H54 (cell line): ENCODE data around the gene NCKAP5.

Source experiments
- DNase-seq: peaks from one replicate; pipeline ENCODE4 v3.0.0; 2011; ENCODE audit warnings: low spot score, mixed read lengths; ENCODE audit not compliant: insufficient read length
- FAIRE-seq: peaks from 3 replicates; lab custom pipeline; 2011; peaks lifted over from hg19 to GRCh38; lab: Jason Lieb, UNC
- POLR2A ChIP-seq: IDR thresholded peaks from 2 replicates; pipeline ENCODE4 v1.6.1; 2011; ENCODE audit warnings: low read depth, mild to moderate bottlenecking, low read length

The NCKAP5 gene

GRCh38 chr2:133504566-133505505, 63.4 kb downstream of the NCKAP5 start:
- DNase-seq (no peak), FAIRE-seq (no peak)
- TF ChIP-seq POLR2A, result no peak

- TF ChIP-seq POLR2A, result no peak
- FAIRE-seq, result no peak
- DNase-seq, result no peak
Observed at GRCh38 chr2:133503927-133504326, 64.3 kb downstream of the NCKAP5 start.

- TF ChIP-seq POLR2A, result no peak
- FAIRE-seq (no peak), DNase-seq (no peak)
Observed at GRCh38 chr2:133503323-133503722, 64.9 kb downstream of the NCKAP5 start.

GRCh38 chr2:133502678-133503077, 65.6 kb downstream of the NCKAP5 start:
- DNase-seq, result no peak
- no peak for FAIRE-seq
- TF ChIP-seq POLR2A, result no peak

- no peak for TF ChIP-seq POLR2A
- DNase-seq, result no peak
- no peak for FAIRE-seq
Observed at GRCh38 chr2:133500917-133501316, 67.3 kb downstream of the NCKAP5 start.

GRCh38 chr2:133498662-133499585, 69.3 kb downstream of the NCKAP5 start:
- DNase-seq (no peak), FAIRE-seq (no peak)
- no peak for TF ChIP-seq POLR2A

GRCh38 chr2:133497951-133498565, 70.2 kb downstream of the NCKAP5 start:
- no peak for TF ChIP-seq POLR2A
- no peak for FAIRE-seq

GRCh38 chr2:133497270-133497893, 70.9 kb downstream of the NCKAP5 start:
- no peak for DNase-seq
- no peak for FAIRE-seq
- no peak for TF ChIP-seq POLR2A

More at GRCh38 chr2:133497951-133498565, 70.2 kb downstream of the NCKAP5 start:
- no peak for DNase-seq

- no peak for FAIRE-seq
Observed at GRCh38 chr2:133496501-133497269, 71.6 kb downstream of the NCKAP5 start.

GRCh38 chr2:133495226-133495625, 73.0 kb downstream of the NCKAP5 start:
- DNase-seq (no peak), FAIRE-seq (no peak)
- TF ChIP-seq POLR2A, result no peak

More at GRCh38 chr2:133496501-133497269, 71.6 kb downstream of the NCKAP5 start:
- DNase-seq, result no peak
- TF ChIP-seq POLR2A, result no peak

GRCh38 chr2:133492719-133493380, 75.4 kb downstream of the NCKAP5 start:
- no peak for FAIRE-seq
- no peak for DNase-seq
- TF ChIP-seq POLR2A, result no peak
